Fibroblast of skin of right quadriceps (primary cell): ENCODE measurements around the gene ANKRD29.
A peak's percentile ranks its signal among the peaks of the same experiment; 100 is the strongest.
"Not testable (repeated sequence)": the region's sequence is repeated elsewhere in the genome, so short reads cannot be mapped to it uniquely, and the experiment has no call there.

Source experiments
- DNase-seq: peaks from one replicate; pipeline ENCODE4 v3.0.0-alpha.2; 2013

Gene ANKRD29

GRCh38 chr18:23641937-23642666, 20.6 kb downstream of the ANKRD29 start:
- DNase-seq: no peak

GRCh38 chr18:23641143-23641720, 21.5 kb downstream of the ANKRD29 start:
- DNase-seq: no peak

- DNase-seq: no peak
Observed at GRCh38 chr18:23640052-23640451, 22.7 kb downstream of the ANKRD29 start.

GRCh38 chr18:23636433-23636832, 26.3 kb downstream of the ANKRD29 start:
- DNase-seq: not testable (repeated sequence)

- no peak for DNase-seq
Observed at GRCh38 chr18:23636071-23636399, 26.7 kb downstream of the ANKRD29 start.

- peak; percentile 19 for DNase-seq
Observed at GRCh38 chr18:23635283-23636070, 27.2 kb downstream of the ANKRD29 start.

- no peak for DNase-seq
Observed at GRCh38 chr18:23634692-23635091, 28.0 kb downstream of the ANKRD29 start.

- no peak for DNase-seq
Observed at GRCh38 chr18:23632615-23633014, 30.1 kb downstream of the ANKRD29 start.

- DNase-seq: no peak
Observed at GRCh38 chr18:23631746-23632145, 31.0 kb downstream of the ANKRD29 start.

GRCh38 chr18:23631312-23631711, 31.4 kb downstream of the ANKRD29 start:
- DNase-seq: no peak

GRCh38 chr18:23629444-23629946, 33.2 kb downstream of the ANKRD29 start:
- DNase-seq: no peak

- DNase-seq: no peak
Observed at GRCh38 chr18:23627970-23628369, 34.7 kb downstream of the ANKRD29 start.

- DNase-seq: peak; percentile 62
Observed at GRCh38 chr18:23627321-23627720, 35.4 kb downstream of the ANKRD29 start.

GRCh38 chr18:23626451-23627279, 36.0 kb downstream of the ANKRD29 start:
- peak; percentile 76 for DNase-seq

GRCh38 chr18:23623040-23623439, 39.7 kb downstream of the ANKRD29 start:
- DNase-seq: no peak

- DNase-seq: peak; percentile 11
Observed at GRCh38 chr18:23619388-23619881, 43.3 kb downstream of the ANKRD29 start.

- peak; percentile 3 for DNase-seq
Observed at GRCh38 chr18:23618862-23619387, 43.8 kb downstream of the ANKRD29 start.

GRCh38 chr18:23617412-23618014, 45.2 kb downstream of the ANKRD29 start:
- no peak for DNase-seq

GRCh38 chr18:23616258-23616657, 46.5 kb downstream of the ANKRD29 start:
- no peak for DNase-seq

GRCh38 chr18:23614891-23615290, 47.8 kb downstream of the ANKRD29 start:
- no peak for DNase-seq

- DNase-seq: no peak
Observed at GRCh38 chr18:23614413-23614812, 48.3 kb downstream of the ANKRD29 start.

GRCh38 chr18:23613091-23613475, 49.6 kb downstream of the ANKRD29 start:
- not testable (repeated sequence) for DNase-seq
